K562 (cell line): ENCODE results near the gene PPP1R12C. TPM values are rescaled to one million over a fixed set of nuclear protein-coding genes. Genes with fewer than 3 reads are reported as not detected.
A peak's percentile ranks its signal among the peaks of the same experiment; 100 is the strongest.

Experiments
- ATAC-seq: fragments of 200-7000 bp; cut with Tn5 transposase; 3 replicates; pipeline ENCODE4 v1.9.1; 2020; ENCODE audit warnings: moderate library complexity
- BruUV-seq: library from RNA; stranded (reverse); fragments of 400-500 nt; replicated peaks from 2 replicates; lab custom pipeline; 2021; lab: Mats Ljungman, UMichigan
- CTCF ChIA-PET: fragments of 300-600 bp; formaldehyde crosslinking; extraction: SDS; loops from one replicate; lab custom pipeline; 2021; ENCODE audit warnings: low intra/inter-chr PET ratio; lab: Yijun Ruan, JAX
- POLR2A ChIA-PET: fragments of 300-600, 350-650 bp; sonication (Branson Sonifier 250); formaldehyde crosslinking; extraction: SDS; loops from one replicate; lab custom pipeline; 2021; ENCODE audit warnings: antibody characterized with exemption, inconsistent platforms; lab: Yijun Ruan, JAX
- DNase-seq, 4 experiments: peaks; one replicate each; pipeline versions ENCODE4 v3.0.0 to v3.0.0-alpha.2; 2011 to 2018; ENCODE audit warnings: low spot score in 3 of 4, mixed read lengths in 3 of 4; ENCODE audit errors: extremely low read depth in 1 of 4
- FAIRE-seq: peaks from 2 replicates; lab custom pipeline; 2011; peaks lifted over from hg19 to GRCh38; lab: Jason Lieb, UNC
- H2AFZ ChIP-seq: 2 replicates; pipeline ENCODE4 v1.6.0; 2011; ENCODE audit warnings: low read depth, low read length, control low read depth, inconsistent platforms
- H3K27ac ChIP-seq: fragments of 200-600 bp; 3 replicates; pipeline ENCODE4 v1.8.0; 2011; ENCODE audit warnings: low read depth, mild to moderate bottlenecking, control low read depth, inconsistent platforms, low read length, moderate library complexity, mixed read lengths; ENCODE audit errors: extremely low read depth
- H3K27me3 ChIP-seq, 2 experiments: fragments of 300-600 bp in 1 of 2; 2 replicates in 1 of 2; 3 replicates in 1 of 2; pipeline versions ENCODE4 v1.6.0 to v1.8.0; 2011; ENCODE audit warnings: inconsistent platforms in 2 of 2, low read length in 2 of 2, mild to moderate bottlenecking in 1 of 2, mixed read lengths in 1 of 2, moderate library complexity in 1 of 2; ENCODE audit not compliant: control insufficient read depth in 2 of 2, insufficient read depth in 2 of 2
- H3K36me3 ChIP-seq: fragments of 300-600 bp; 3 replicates; pipeline ENCODE4 v1.8.0; 2011; ENCODE audit warnings: mild to moderate bottlenecking, low read length, inconsistent platforms; ENCODE audit not compliant: control insufficient read depth, insufficient read depth
- H3K4me1 ChIP-seq, 2 experiments: fragments of 200-600 bp in 1 of 2; replicated peaks in 1 of 2; 2 replicates in 1 of 2; 3 replicates in 1 of 2; pipeline versions ENCODE4 v1.5.1 to v1.8.0; 2011; ENCODE audit warnings: inconsistent platforms in 2 of 2, low read length in 2 of 2, mild to moderate bottlenecking in 1 of 2, mixed read lengths in 1 of 2, moderate library complexity in 1 of 2; ENCODE audit not compliant: control insufficient read depth in 2 of 2, insufficient read depth in 2 of 2
- H3K4me2 ChIP-seq: 2 replicates; pipeline ENCODE4 v1.6.1; 2011; ENCODE audit warnings: low read length, control low read depth, inconsistent platforms, mixed read lengths; ENCODE audit not compliant: insufficient read depth
- H3K4me3 ChIP-seq: fragments of 200-600 bp; sonication (generic), shearing (Covaris generic); 2 replicates; pipeline ENCODE4 v1.5.1; 2016; ENCODE audit warnings: control low read depth, inconsistent platforms
- H3K79me2 ChIP-seq: fragments of 200-600 bp; 3 replicates; pipeline ENCODE4 v1.8.0; 2011; ENCODE audit warnings: low read length, inconsistent platforms; ENCODE audit not compliant: control insufficient read depth, insufficient read depth
- H3K9ac ChIP-seq, 2 experiments: 2 replicates each; pipeline versions ENCODE4 v1.6.0 to v1.6.1; 2011; ENCODE audit warnings: low read depth in 2 of 2, low read length in 2 of 2, control low read depth in 1 of 2, inconsistent platforms in 1 of 2, mild to moderate bottlenecking in 1 of 2, mixed read lengths in 1 of 2; ENCODE audit not compliant: insufficient read depth in 1 of 2
- H3K9me1 ChIP-seq: one replicate; pipeline ENCODE4 v1.6.0; 2011; ENCODE audit warnings: inconsistent platforms, mild to moderate bottlenecking, low read length, moderate library complexity; ENCODE audit not compliant: control insufficient read depth, insufficient read depth
- H3K9me3 ChIP-seq: replicated peaks from 2 replicates; pipeline ENCODE4 v1.5.1; 2011; ENCODE audit warnings: low read depth, low read length, inconsistent platforms; ENCODE audit not compliant: control insufficient read depth, insufficient read depth
- H4K20me1 ChIP-seq: replicated peaks from 2 replicates; pipeline ENCODE4 v1.6.1; 2011; ENCODE audit warnings: low read length, inconsistent platforms, mixed read lengths; ENCODE audit not compliant: control insufficient read depth, insufficient read depth
- ARID4B ChIP-seq: sonication (generic); formaldehyde crosslinking; IDR thresholded peaks from 2 replicates; pipeline ENCODE4 v1.8.0; 2022; ENCODE audit warnings: mild to moderate bottlenecking, missing genetic modification reagents
- BRCA1 ChIP-seq, 2 experiments: fragments of 450-650 bp in 1 of 2; sonication (generic) in 1 of 2; formaldehyde crosslinking in 1 of 2; IDR thresholded peaks; 2 replicates each; pipeline versions ENCODE4 v1.5.0 to v1.6.1; 2017 to 2020; ENCODE audit warnings: mild to moderate bottlenecking in 1 of 2, missing genetic modification reagents in 1 of 2
- FOXJ3 ChIP-seq: sonication (generic); formaldehyde crosslinking; IDR thresholded peaks from 2 replicates; pipeline ENCODE4 v1.4.0; 2020; ENCODE audit warnings: mild to moderate bottlenecking, missing genetic modification reagents
- HOXB6 ChIP-seq: fragments of 250-450 bp; sonication (Bioruptor Pico); IDR thresholded peaks from 2 replicates; pipeline ENCODE4 v1.5.1; 2022; ENCODE audit warnings: mild to moderate bottlenecking, borderline replicate concordance
- MAZ ChIP-seq, 2 experiments: fragments of 450-650 bp in 1 of 2; sonication (generic) in 1 of 2; formaldehyde crosslinking; IDR thresholded peaks in 1 of 2; conservative IDR thresholded peaks in 1 of 2; 2 replicates each; pipeline versions ENCODE4 v1.4.0 to v1.5.0; 2020; ENCODE audit warnings: mild to moderate bottlenecking in 1 of 2, missing genetic modification reagents in 1 of 2
- MEF2A ChIP-seq: IDR thresholded peaks from 2 replicates; pipeline ENCODE4 v1.6.1; 2011; ENCODE audit warnings: low read depth, mild to moderate bottlenecking, low read length, moderate library complexity; ENCODE audit not compliant: control insufficient read depth
- PTTG1 ChIP-seq: fragments of 450-650 bp; IDR thresholded peaks from 2 replicates; pipeline ENCODE4 v1.6.1; 2016; ENCODE audit warnings: low read depth, mild to moderate bottlenecking, missing genetic modification characterization, missing compliant biosample characterization
- SMARCE1 ChIP-seq: fragments of 450-650 bp; IDR thresholded peaks from 2 replicates; pipeline ENCODE4 v1.7.1; 2016; ENCODE audit warnings: mild to moderate bottlenecking
- SP1 ChIP-seq: sonication (generic); formaldehyde crosslinking; IDR thresholded peaks from 2 replicates; pipeline ENCODE4 v1.8.1; 2022; ENCODE audit warnings: mild to moderate bottlenecking, missing genetic modification reagents
- ZNF124 ChIP-seq: sonication (generic); formaldehyde crosslinking; IDR thresholded peaks from 2 replicates; pipeline ENCODE4 v1.8.1; 2022; ENCODE audit warnings: missing genetic modification reagents
- ZNF184 ChIP-seq: sonication (generic); formaldehyde crosslinking; IDR thresholded peaks from 2 replicates; pipeline ENCODE4 v1.5.0; 2020; ENCODE audit warnings: missing genetic modification reagents
- ZNF609 ChIP-seq: sonication (generic); formaldehyde crosslinking; IDR thresholded peaks from 2 replicates; pipeline ENCODE4 v1.8.1; 2023; ENCODE audit warnings: missing genetic modification reagents, mild to moderate bottlenecking, borderline replicate concordance
- WGBS: fragments of 100-300 bp; shearing (Covaris generic); methylation state at CpG from one replicate; pipeline ENCODE4 v1.1.6; 2016; ENCODE audit warnings: low coverage, mixed read lengths; ENCODE audit not compliant: insufficient coverage; ENCODE audit errors: missing lambda C conversion rate; 5-methylcytosine and 5-hydroxymethylcytosine counted together
- in situ Hi-C: fragments of 300-500 bp; cut with MboI; formaldehyde crosslinking; loops from 4 replicates; pipeline ENCODE4 v1.15.0; 2018; ENCODE audit warnings: inconsistent platforms, mixed read lengths
- intact Hi-C: fragments of 100-400 bp; cut with micrococcal nuclease; formaldehyde crosslinking; loops from 2 replicates; pipeline ENCODE4 v1.14.2; 2022
- polyA plus RNA-seq, 8 experiments: library from polyadenylated mRNA; depleted of rRNA in 4 of 8; stranded (reverse) in 5 of 8; unstranded in 3 of 8; fragments of >200 nt; fragmentation: Nextera tagmentation in 2 of 8; fragmentation: Illumina TruSeq in 1 of 8; extraction: Ambion mirVana in 2 of 8; extraction: Trizol in 1 of 8; gene quantifications; 2 replicates each; pipeline versions ENCODE4 v1.2.1 to v1.2.3, GENCODE V29; 2011 to 2014; ENCODE audit warnings: inconsistent platforms in 1 of 8, missing spikeins in 1 of 8
- total RNA-seq, 7 experiments: library from RNA; depleted of rRNA in 6 of 7; stranded (reverse); fragments of >200 nt in 6 of 7; fragmentation: Illumina TruSeq in 2 of 7; extraction: Trizol in 2 of 7; gene quantifications; 2 replicates each; pipeline versions ENCODE4 v1.2.1 to v1.2.3, GENCODE V29; 2011 to 2021; ENCODE audit warnings: low replicate concordance in 1 of 7

PPP1R12C gene
- total and polyA plus RNA-seq, 9 of the 15 experiments (the other 6 are each of a cell fraction or from before 2014, with no cell fraction given): 1.8 to 136 (median 33.7) TPM

- Histone ChIP-seq H3K36me3 (peaks cover 15% of the 10 kb centered on the region; the same call in 2 of the 3 replicates), H3K79me2 (peaks cover 45% of the 10 kb centered on the region), H3K9me3 (no peaks in the 10 kb centered on the region), H3K27ac (peak overlapping the region; percentile 91), H3K4me2 (peak overlapping the region; percentile 87), H3K4me3 (peak overlapping the region; percentile 70), H3K27me3 (no peaks in the 10 kb centered on the region), H2AFZ (peak overlapping the region; percentile 98), H3K9ac (peak overlapping the region; percentile 87 to 90), H4K20me1 (peaks cover 28% of the 10 kb centered on the region), H3K4me1 (peaks cover 35 to 57% of the 10 kb centered on the region in 2 experiments), H3K9me1 (peaks cover 4% of the 10 kb centered on the region)
- CTCF ChIA-PET: no interaction called here
- DNase-seq (peak; percentile 96 to 99 (median 98)), ATAC-seq (peak; percentile 94), FAIRE-seq (peak; percentile 99)
- WGBS: under 1% methylated on average over 43 of the region's 44 CpGs
- intact Hi-C loops: no loop called here
- POLR2A ChIA-PET: interaction anchor here (0.6 to 1.7 kb wide), 11 partner anchors 10 to 289 kb away, joined by 3 to 9 read pairs (median 4); partner anchors contain the start of gene UBE2S
- in situ Hi-C loops: no loop called here
- TSS peak; percentile 94 for BruUV-seq
- no peak for TF ChIP-seq BRCA1 (IDR thresholded peaks at IDR 0.05)
- TF ChIP-seq BRCA1 (CRISPR knock-in tag; IDR thresholded peaks at IDR 0.05): no peak
- TF ChIP-seq MAZ (CRISPR knock-in tag; conservative IDR thresholded peaks at IDR 0.05 in 1 of 2, IDR thresholded peaks at IDR 0.05 in 1 of 2): peak; percentile 89 to 90
- no peak for TF ChIP-seq ZNF124 (CRISPR knock-in tag)
- peak; percentile 53; the same call in 1 of the 2 replicates for TF ChIP-seq SMARCE1
- no peak for TF ChIP-seq MEF2A
- TF ChIP-seq HOXB6: no peak
- peak; percentile 32; the same call in 1 of the 2 replicates for TF ChIP-seq ARID4B
- no peak for TF ChIP-seq PTTG1
- no peak; the same call in 1 of the 2 replicates for TF ChIP-seq SP1 (CRISPR knock-in tag)
- no peak for TF ChIP-seq FOXJ3 (CRISPR knock-in tag)
- TF ChIP-seq ZNF184 (CRISPR knock-in tag): no peak
- TF ChIP-seq ZNF609: no peak
Measured at GRCh38 chr19:55117663-55118391, 390 bp upstream of the PPP1R12C start.
